ENCODE results near the gene NEK4. TPM values are rescaled to one million over a fixed set of nuclear protein-coding genes. Genes with fewer than 3 reads are reported as not detected.

NEK4 gene
- polyA plus RNA-seq, 1 donor (not counting 4 experiments of a cell fraction or from before 2014, with no cell fraction given), result 13.6 TPM

DNA sequence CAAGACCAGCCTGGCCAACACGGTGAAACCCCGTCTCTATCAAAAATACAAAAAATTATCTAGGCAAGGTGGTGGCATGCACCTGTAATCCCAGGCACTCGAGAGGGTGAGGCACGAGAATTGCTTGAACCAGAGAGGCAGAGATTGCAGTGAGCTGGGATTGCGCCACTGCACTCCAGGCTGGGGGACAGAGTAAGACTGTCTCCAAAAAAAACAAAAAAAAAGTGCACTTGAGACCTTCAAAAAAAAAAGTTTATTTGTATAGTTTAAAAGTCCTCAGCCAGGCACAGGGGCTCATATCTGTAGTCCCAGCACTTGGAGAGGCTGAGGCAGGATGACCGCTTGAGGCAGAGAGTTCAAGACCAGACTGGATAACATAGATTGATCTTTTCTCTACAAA is 87.1 kb downstream of the NEK4 start:
- TF ChIP-seq, protein P1, sequence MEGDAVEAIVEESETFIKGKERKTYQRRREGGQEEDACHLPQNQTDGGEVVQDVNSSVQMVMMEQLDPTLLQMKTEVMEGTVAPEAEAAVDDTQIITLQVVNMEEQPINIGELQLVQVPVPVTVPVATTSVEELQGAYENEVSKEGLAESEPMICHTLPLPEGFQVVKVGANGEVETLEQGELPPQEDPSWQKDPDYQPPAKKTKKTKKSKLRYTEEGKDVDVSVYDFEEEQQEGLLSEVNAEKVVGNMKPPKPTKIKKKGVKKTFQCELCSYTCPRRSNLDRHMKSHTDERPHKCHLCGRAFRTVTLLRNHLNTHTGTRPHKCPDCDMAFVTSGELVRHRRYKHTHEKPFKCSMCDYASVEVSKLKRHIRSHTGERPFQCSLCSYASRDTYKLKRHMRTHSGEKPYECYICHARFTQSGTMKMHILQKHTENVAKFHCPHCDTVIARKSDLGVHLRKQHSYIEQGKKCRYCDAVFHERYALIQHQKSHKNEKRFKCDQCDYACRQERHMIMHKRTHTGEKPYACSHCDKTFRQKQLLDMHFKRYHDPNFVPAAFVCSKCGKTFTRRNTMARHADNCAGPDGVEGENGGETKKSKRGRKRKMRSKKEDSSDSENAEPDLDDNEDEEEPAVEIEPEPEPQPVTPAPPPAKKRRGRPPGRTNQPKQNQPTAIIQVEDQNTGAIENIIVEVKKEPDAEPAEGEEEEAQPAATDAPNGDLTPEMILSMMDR (optimal IDR thresholded peaks at IDR 0.05 in 1 of 3, IDR thresholded peaks at IDR 0.05 in 1 of 3, conservative IDR thresholded peaks at IDR 0.05 in 1 of 3; ENCODE audit: extremely low read depth in 1 of 3, insufficient read depth in 2 of 3, low read length in 3 of 3), result no peak
- TF ChIP-seq EZH2 (IDR thresholded peaks at IDR 0.05; ENCODE audit: low read length), result no peak
- Histone ChIP-seq H3K27me3 (ENCODE audit: control insufficient read depth, extremely low read depth, insufficient read depth, low read length) (no peaks in the 10 kb centered on the region), H3K9me3 (ENCODE audit: control insufficient read depth, low read depth, low read length) (no peaks in the 10 kb centered on the region), H3K4me1 (ENCODE audit: control insufficient read depth, extremely low read depth, insufficient read depth, low read length) (peaks cover 35% of the 10 kb centered on the region), H3K4me2 (ENCODE audit: control insufficient read depth, extremely low read depth, insufficient read depth, low read depth, low read length) (no peak overlapping the region), H3K79me2 (ENCODE audit: control insufficient read depth, insufficient read depth, low read length) (peaks cover 71% of the 10 kb centered on the region), H2AFZ (ENCODE audit: control insufficient read depth, low read length) (no peak overlapping the region), H3K4me3 (ENCODE audit: control insufficient read depth in 2 of 3, extremely low read depth in 1 of 3, insufficient read depth in 2 of 3, low read depth in 1 of 3, low read length in 3 of 3) (no peak overlapping the region), H4K20me1 (ENCODE audit: control insufficient read depth, extremely low read depth, insufficient read depth, low read length) (no peaks in the 10 kb centered on the region), H3K9ac (ENCODE audit: control insufficient read depth, extremely low read depth, insufficient read depth, low read length) (no peak overlapping the region), H3K36me3 (ENCODE audit: control insufficient read depth in 2 of 2, extremely low read depth in 1 of 2, insufficient read depth in 2 of 2, low read length in 2 of 2) (peaks cover 12 to 34% of the 10 kb centered on the region in 2 experiments), H3K9me1 (ENCODE audit: control insufficient read depth, extremely low read depth, insufficient read depth, low read length) (no peaks in the 10 kb centered on the region), H3K27ac (ENCODE audit: control insufficient read depth, insufficient read depth, low read length) (no peak overlapping the region)
- FAIRE-seq (no peak), DNase-seq (ENCODE audit: low read depth, low spot score) (no peak)
- dilution Hi-C loops (cut with MboI; ENCODE audit: extremely low pct_ligation_motif_present, low sequenced_read_pairs), result no loop called here

DNA sequence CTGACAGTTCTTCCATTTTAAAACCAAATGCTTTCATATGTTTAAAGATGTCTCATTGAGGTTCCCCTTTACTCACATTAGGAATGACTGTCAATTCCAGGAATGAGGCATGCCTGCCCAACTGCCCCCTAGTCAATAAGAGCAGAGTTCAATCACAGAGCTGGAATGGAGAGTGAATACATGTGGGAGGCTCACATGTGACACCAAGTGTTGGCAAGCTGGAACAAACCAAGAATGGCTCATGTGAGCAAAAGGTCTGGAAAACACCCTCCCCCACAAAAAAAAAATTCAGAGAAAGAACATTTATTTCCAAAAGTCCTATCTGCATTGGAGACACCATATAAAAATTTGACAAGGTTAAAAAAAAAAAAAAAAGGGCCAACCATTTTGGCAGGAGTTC is 88.7 kb downstream of the NEK4 start:
- H3K9ac ChIP-seq (ENCODE audit: control insufficient read depth, extremely low read depth, insufficient read depth, low read length), result no peak overlapping the region
- no peak for DNase-seq (ENCODE audit: low read depth, low spot score)
- H3K4me1 ChIP-seq (ENCODE audit: control insufficient read depth, extremely low read depth, insufficient read depth, low read length), result peaks cover 26% of the 10 kb centered on the region

More for the DNA sequence above, 88.7 kb downstream of the NEK4 start:
- H3K27me3 ChIP-seq (ENCODE audit: control insufficient read depth, extremely low read depth, insufficient read depth, low read length), result no peaks in the 10 kb centered on the region
- no peak for TF ChIP-seq EZH2 (IDR thresholded peaks at IDR 0.05; ENCODE audit: low read length)
- TF ChIP-seq, protein P1 (optimal IDR thresholded peaks at IDR 0.05 in 1 of 3, IDR thresholded peaks at IDR 0.05 in 1 of 3, conservative IDR thresholded peaks at IDR 0.05 in 1 of 3; ENCODE audit: extremely low read depth in 1 of 3, insufficient read depth in 2 of 3, low read length in 3 of 3), result peak in 2 of 3 experiments; percentile 36 to 66
- no peak overlapping the region for H2AFZ ChIP-seq (ENCODE audit: control insufficient read depth, low read length)
- no peak overlapping the region for H3K4me3 ChIP-seq (ENCODE audit: control insufficient read depth in 2 of 3, extremely low read depth in 1 of 3, insufficient read depth in 2 of 3, low read depth in 1 of 3, low read length in 3 of 3)
- peak overlapping the region; percentile 28 for H3K27ac ChIP-seq (ENCODE audit: control insufficient read depth, insufficient read depth, low read length)
- H4K20me1 ChIP-seq (ENCODE audit: control insufficient read depth, extremely low read depth, insufficient read depth, low read length), result no peaks in the 10 kb centered on the region
- no peak overlapping the region for H3K4me2 ChIP-seq (ENCODE audit: control insufficient read depth, extremely low read depth, insufficient read depth, low read depth, low read length)
- H3K9me1 ChIP-seq (ENCODE audit: control insufficient read depth, extremely low read depth, insufficient read depth, low read length), result no peaks in the 10 kb centered on the region
- dilution Hi-C loops (cut with MboI; ENCODE audit: extremely low pct_ligation_motif_present, low sequenced_read_pairs), result no loop called here
- FAIRE-seq, result peak; percentile 69
- peaks cover 12 to 27% of the 10 kb centered on the region in 2 experiments for H3K36me3 ChIP-seq (ENCODE audit: control insufficient read depth in 2 of 2, extremely low read depth in 1 of 2, insufficient read depth in 2 of 2, low read length in 2 of 2)
- peaks cover 56% of the 10 kb centered on the region for H3K79me2 ChIP-seq (ENCODE audit: control insufficient read depth, insufficient read depth, low read length)
- no peaks in the 10 kb centered on the region for H3K9me3 ChIP-seq (ENCODE audit: control insufficient read depth, low read depth, low read length)
